GM23248 (cell line): Measurements from ENCODE around the gene POU2AF2.

Experiments used
- EZH2 ChIP-seq: fragments of 200-600 bp; sonication (generic); IDR thresholded peaks from 2 replicates; pipeline ENCODE4 v1.6.1; 2018; ENCODE audit warnings: antibody characterized with exemption, mild to moderate bottlenecking; ENCODE audit not compliant: insufficient read depth, poor library complexity, severe bottlenecking
- EZH2phosphoT487 ChIP-seq: fragments of 200-600 bp; sonication (generic); IDR thresholded peaks from 2 replicates; pipeline ENCODE4 v1.6.1; 2018; ENCODE audit warnings: antibody characterized with exemption, moderate library complexity, mild to moderate bottlenecking, low read depth; ENCODE audit not compliant: insufficient read depth

GRCh38 chr11:111306321-111306720, 60.8 kb downstream of the POU2AF2 start:
- TF ChIP-seq EZH2, result no peak
- TF ChIP-seq EZH2phosphoT487, result no peak
